Activated CD8-positive, alpha-beta memory T cell treated with anti-CD3 and anti-CD28 coated beads, Interleukin-2, amount 50 U/mL, for 4 hours (primary cell): Measurements from ENCODE around the gene REC8.
A peak's percentile ranks its signal among the peaks of the same experiment; 100 is the strongest.

Source experiments
- DNase-seq: peaks from one replicate; pipeline ENCODE4 v3.0.0-alpha.2; 2020

The REC8 gene

GRCh38 chr14:24160499-24160849, 11.4 kb upstream of the REC8 start:
- no peak for DNase-seq

- DNase-seq: peak; percentile 98
These were observed 10.8 kb upstream of the REC8 start, which contains the start of gene IRF9 for GRCh38 chr14:24160850-24161804. IRF9 (plus strand) TSS chr14:24161265; CDS start chr14:24162145, 880 bp downstream.

- DNase-seq: no peak
These were observed 9.8 kb upstream of the REC8 start for GRCh38 chr14:24162093-24162492.

- DNase-seq: no peak
These were observed 7.3 kb upstream of the REC8 start for GRCh38 chr14:24164518-24164991.

- DNase-seq: no peak
These were observed 6.1 kb upstream of the REC8 start for GRCh38 chr14:24165785-24166184.

GRCh38 chr14:24167469-24168114, 4.3 kb upstream of the REC8 start:
- no peak for DNase-seq

GRCh38 chr14:24172261-24172860, 481 bp downstream of the REC8 start:
- no peak for DNase-seq

GRCh38 chr14:24172871-24173281, 996 bp downstream of the REC8 start:
- no peak for DNase-seq

- no peak for DNase-seq
These were observed 4.7 kb downstream of the REC8 start for GRCh38 chr14:24176599-24176998.

- no peak for DNase-seq
These were observed 5.4 kb downstream of the REC8 start for GRCh38 chr14:24177041-24177825.

- no peak for DNase-seq
These were observed 6.0 kb downstream of the REC8 start for GRCh38 chr14:24177891-24178290.

- no peak for DNase-seq
These were observed 6.7 kb downstream of the REC8 start for GRCh38 chr14:24178399-24179178.

- no peak for DNase-seq
These were observed 7.5 kb downstream of the REC8 start for GRCh38 chr14:24179294-24179960.

- DNase-seq: no peak
These were observed 8.3 kb downstream of the REC8 start for GRCh38 chr14:24179961-24180796.

GRCh38 chr14:24181371-24182077, 9.6 kb downstream of the REC8 start:
- DNase-seq: no peak

GRCh38 chr14:24182110-24182882, 10.4 kb downstream of the REC8 start:
- DNase-seq: no peak

GRCh38 chr14:24183014-24183481, 11.2 kb downstream of the REC8 start:
- DNase-seq: no peak

- DNase-seq: no peak
These were observed 12.5 kb downstream of the REC8 start for GRCh38 chr14:24184104-24184970.
